PC-9 (cell line): Measurements from ENCODE around the gene ETS1.

Source experiments
- EZH2 ChIP-seq: fragments of 200-600 bp; sonication (generic); IDR thresholded peaks from 2 replicates; pipeline ENCODE4 v1.8.0; 2017; ENCODE audit warnings: antibody characterized with exemption, low read depth
- TF ChIP-seq, protein P1 (sequence below): fragments of 200-600 bp; sonication (generic); conservative IDR thresholded peaks from 2 replicates; pipeline ENCODE4 v1.6.1; 2017; ENCODE audit warnings: mixed run types, antibody characterized with exemption, mild to moderate bottlenecking, moderate library complexity

DNA sequence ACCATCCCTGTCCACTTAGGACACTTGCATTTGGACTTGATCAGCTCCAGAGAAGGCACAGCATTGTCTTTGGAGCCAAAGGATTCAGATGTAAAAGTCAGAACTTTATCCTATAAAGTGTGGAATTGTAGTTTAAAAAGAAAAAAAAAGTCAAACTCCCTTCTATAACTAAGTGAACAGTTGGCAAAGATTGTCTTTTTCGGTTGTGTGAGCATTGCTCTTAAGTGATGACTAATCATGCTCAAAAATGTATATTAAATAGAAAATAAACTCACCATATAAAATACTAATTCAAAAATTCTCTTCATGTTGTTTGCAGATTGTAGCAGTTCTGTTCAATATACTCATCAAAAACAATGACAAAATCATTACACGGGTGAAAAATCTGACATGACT is 93.8 kb downstream of the ETS1 start:
- TF ChIP-seq, protein P1, sequence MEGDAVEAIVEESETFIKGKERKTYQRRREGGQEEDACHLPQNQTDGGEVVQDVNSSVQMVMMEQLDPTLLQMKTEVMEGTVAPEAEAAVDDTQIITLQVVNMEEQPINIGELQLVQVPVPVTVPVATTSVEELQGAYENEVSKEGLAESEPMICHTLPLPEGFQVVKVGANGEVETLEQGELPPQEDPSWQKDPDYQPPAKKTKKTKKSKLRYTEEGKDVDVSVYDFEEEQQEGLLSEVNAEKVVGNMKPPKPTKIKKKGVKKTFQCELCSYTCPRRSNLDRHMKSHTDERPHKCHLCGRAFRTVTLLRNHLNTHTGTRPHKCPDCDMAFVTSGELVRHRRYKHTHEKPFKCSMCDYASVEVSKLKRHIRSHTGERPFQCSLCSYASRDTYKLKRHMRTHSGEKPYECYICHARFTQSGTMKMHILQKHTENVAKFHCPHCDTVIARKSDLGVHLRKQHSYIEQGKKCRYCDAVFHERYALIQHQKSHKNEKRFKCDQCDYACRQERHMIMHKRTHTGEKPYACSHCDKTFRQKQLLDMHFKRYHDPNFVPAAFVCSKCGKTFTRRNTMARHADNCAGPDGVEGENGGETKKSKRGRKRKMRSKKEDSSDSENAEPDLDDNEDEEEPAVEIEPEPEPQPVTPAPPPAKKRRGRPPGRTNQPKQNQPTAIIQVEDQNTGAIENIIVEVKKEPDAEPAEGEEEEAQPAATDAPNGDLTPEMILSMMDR: no peak
- TF ChIP-seq EZH2: no peak
